Cardiac muscle cell (in vitro differentiated cells and primary cell): ENCODE results near the gene MOB3B. TPM values are rescaled to one million over a fixed set of nuclear protein-coding genes. Genes with fewer than 3 reads are reported as not detected.

Experiments used
- DNase-seq, 2 donors: peaks; one replicate each; pipeline versions ENCODE4 v3.0.0 to v3.0.0-alpha.2; 2010 to 2017; ENCODE audit warnings: low read depth in 1 of 2, low spot score in 1 of 2
- H3K27ac ChIP-seq: fragments of 200-600 bp; sonication (generic); 2 replicates; pipeline ENCODE4 v1.5.1; 2016
- H3K27me3 ChIP-seq: fragments of 200-600 bp; sonication (generic); 2 replicates; pipeline ENCODE4 v1.6.0; 2016; ENCODE audit warnings: control low read depth
- H3K36me3 ChIP-seq: fragments of 200-600 bp; sonication (generic); 2 replicates; pipeline ENCODE4 v1.5.1; 2016; ENCODE audit warnings: control low read depth
- H3K4me1 ChIP-seq: fragments of 200-600 bp; sonication (generic); 2 replicates; pipeline ENCODE4 v1.8.1; 2017; ENCODE audit warnings: low read depth, mild to moderate bottlenecking, mixed run types
- H3K4me3 ChIP-seq: fragments of 200-600 bp; sonication (generic); 2 replicates; pipeline ENCODE4 v1.5.1; 2016; ENCODE audit warnings: mild to moderate bottlenecking
- H3K9me3 ChIP-seq: fragments of 200-600 bp; sonication (generic); 2 replicates; pipeline ENCODE4 v1.5.1; 2017; ENCODE audit warnings: low read depth, mild to moderate bottlenecking, control low read depth
- CTCF ChIP-seq: IDR thresholded peaks from 2 replicates; pipeline ENCODE4 v1.5.1; 2012; ENCODE audit warnings: low read depth, mild to moderate bottlenecking, low read length
- polyA plus RNA-seq: library from polyadenylated mRNA; unstranded; fragments of >200 nt; fragmentation: Nextera tagmentation; extraction: Ambion mirVana; gene quantifications from 2 replicates; pipeline ENCODE4 v1.2.1, GENCODE V29; 2016
- total RNA-seq: library from RNA; depleted of rRNA; stranded (reverse); fragments of >200 nt; gene quantifications from 2 replicates; pipeline ENCODE4 v1.2.3, GENCODE V29; 2016

MOB3B gene
- total RNA-seq, result 0.56 and 0.74 TPM in 2 replicates
- 0.81 and 1.7 TPM in 2 replicates for polyA plus RNA-seq

- peak within 1 kb of the TSS; percentile 51 for H3K4me3 ChIP-seq
- H3K36me3 ChIP-seq, result no peaks in the 10 kb centered on the region
- peaks cover 10% of the 10 kb centered on the region for H3K27me3 ChIP-seq
- H3K4me1 ChIP-seq, result no peaks in the 10 kb centered on the region
- no peaks in the 10 kb centered on the region for H3K9me3 ChIP-seq
- TF ChIP-seq CTCF, result peak; percentile 90
- H3K27ac ChIP-seq, result no peak within 1 kb of the TSS
- peak; percentile 77 to 87 for DNase-seq
Measured at GRCh38 chr9:27529316-27530278, at the start of gene MOB3B. TSS of gene MOB3B (minus strand) at chr9:27529814. CDS start at chr9:27455550, 74,264 bp downstream.

DNA sequence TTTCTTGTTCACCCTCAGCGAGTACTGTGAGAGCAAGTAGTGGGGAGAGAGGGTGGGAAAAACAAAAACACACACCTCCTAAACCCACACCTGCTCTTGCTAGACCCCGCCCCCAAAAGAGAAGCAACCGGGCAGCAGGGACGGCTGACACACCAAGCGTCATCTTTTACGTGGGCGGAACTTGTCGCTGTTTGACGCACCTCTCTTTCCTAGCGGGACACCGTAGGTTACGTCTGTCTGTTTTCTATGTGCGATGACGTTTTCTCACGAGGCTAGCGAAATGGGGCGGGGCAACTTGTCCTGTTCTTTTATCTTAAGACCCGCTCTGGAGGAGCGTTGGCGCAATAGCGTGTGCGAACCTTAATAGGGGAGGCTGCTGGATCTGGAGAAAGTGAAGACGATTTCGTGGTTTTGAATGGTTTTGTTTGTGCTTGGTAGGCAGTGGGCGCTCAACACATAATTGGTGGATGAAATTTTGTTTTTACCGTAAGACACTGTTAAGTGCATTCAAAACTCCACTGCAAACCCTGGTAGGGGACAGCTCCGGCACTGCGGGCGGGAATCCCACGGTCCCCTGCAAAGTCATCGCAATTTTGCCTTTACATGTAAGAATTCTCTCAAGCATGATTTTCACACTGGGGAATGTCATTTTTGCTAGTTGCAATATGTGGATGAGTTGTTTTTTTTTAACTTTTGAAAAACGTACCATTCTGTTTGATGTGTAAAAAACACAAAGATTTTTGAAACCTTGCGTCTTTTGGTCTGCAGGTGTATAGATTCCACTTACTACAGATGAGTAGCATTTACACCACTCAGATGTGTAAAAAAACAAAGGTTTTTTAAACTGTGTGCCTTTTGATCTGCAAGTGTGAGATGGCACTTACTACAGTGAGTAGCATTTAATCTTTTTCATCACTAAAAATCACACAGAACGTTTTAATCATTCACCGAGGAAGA lies 44.3 kb upstream of the MOB3B start:
- H3K36me3 ChIP-seq, result no peaks in the 10 kb centered on the region
- TF ChIP-seq CTCF, result no peak
- H3K27me3 ChIP-seq, result no peaks in the 10 kb centered on the region
- peaks cover 8% of the 10 kb centered on the region for H3K4me1 ChIP-seq
- no peaks in the 10 kb centered on the region for H3K9me3 ChIP-seq
- DNase-seq, result peak; percentile 97 to 100
- H3K4me3 ChIP-seq, result peak overlapping the region; percentile 67
- H3K27ac ChIP-seq, result peak overlapping the region; percentile 92

GRCh38 chr9:27572918-27573633 lies 43.5 kb upstream of the MOB3B start, which contains the start of gene C9orf72:
TSS of gene C9orf72 (minus strand) at chr9:27573481. CDS start at chr9:27567120, 6,361 bp downstream.
- DNase-seq, result peak in 1 of 2 donors; percentile 84
- peak within 1 kb of the TSS; percentile 92 for H3K27ac ChIP-seq
- H3K4me3 ChIP-seq, result peak within 1 kb of the TSS; percentile 67
- no peaks in the 10 kb centered on the region for H3K9me3 ChIP-seq
- H3K36me3 ChIP-seq, result no peaks in the 10 kb centered on the region
- no peak for TF ChIP-seq CTCF
- H3K4me1 ChIP-seq, result peaks cover 8% of the 10 kb centered on the region
- H3K27me3 ChIP-seq, result no peaks in the 10 kb centered on the region

- Histone ChIP-seq H3K27ac (peak overlapping the region; percentile 92), H3K36me3 (no peaks in the 10 kb centered on the region), H3K4me1 (peaks cover 8% of the 10 kb centered on the region), H3K9me3 (no peaks in the 10 kb centered on the region), H3K27me3 (no peaks in the 10 kb centered on the region), H3K4me3 (peak overlapping the region; percentile 67)
- TF ChIP-seq CTCF, result no peak
- peak; percentile 16 to 34 for DNase-seq
Measured at GRCh38 chr9:27572566-27572917, 42.9 kb upstream of the MOB3B start.

DNA sequence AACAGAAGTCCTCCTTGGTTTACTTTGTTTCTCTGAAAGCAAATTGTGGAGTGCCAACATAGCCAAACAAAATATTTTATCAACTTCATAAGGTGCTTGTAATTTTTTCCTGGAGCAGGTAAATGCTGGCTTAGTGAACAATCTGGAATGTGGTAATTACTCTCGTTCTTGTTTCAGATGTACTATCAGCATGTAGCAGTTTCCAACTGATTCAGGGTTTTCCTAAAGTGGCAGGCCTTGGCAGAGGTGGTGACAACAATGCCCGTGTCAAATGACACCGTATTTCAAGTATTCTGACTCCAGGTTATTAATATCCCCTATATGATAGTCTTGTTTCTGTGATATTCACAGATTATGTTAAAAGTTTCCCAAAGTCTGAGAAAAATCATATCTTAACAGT lies 42.4 kb upstream of the MOB3B start:
- Histone ChIP-seq H3K36me3 (no peaks in the 10 kb centered on the region), H3K27me3 (no peaks in the 10 kb centered on the region), H3K4me1 (peaks cover 8% of the 10 kb centered on the region), H3K9me3 (no peaks in the 10 kb centered on the region), H3K27ac (no peak overlapping the region), H3K4me3 (peak overlapping the region; percentile 67)
- no peak for TF ChIP-seq CTCF
- no peak for DNase-seq
